GM20431 (cell line): ENCODE measurements around the gene MTFR2.

Source experiments
- in situ Hi-C: fragments of 300-500 bp; cut with MseI, MboI; formaldehyde crosslinking; loops from one replicate; pipeline ENCODE4 v1.15.0; 2020; ENCODE audit warnings: low sequenced_read_pairs; ENCODE audit not compliant: unreplicated experiment

The MTFR2 gene

GRCh38 chr6:136249811-136250685 lies at the start of gene MTFR2:
Gene MTFR2, minus strand, starts transcription at chr6:136250311. Its CDS starts 1,212 bp downstream, at chr6:136249099.
- in situ Hi-C loops, result no loop called here

- in situ Hi-C loops, result no loop called here
Observed at GRCh38 chr6:136294621-136295020, 44.5 kb upstream of the MTFR2 start.

GRCh38 chr6:136290410-136291010 lies 40.4 kb upstream of the MTFR2 start:
- in situ Hi-C loops, result no loop called here

GRCh38 chr6:136289579-136290409 lies 39.7 kb upstream of the MTFR2 start, which contains the start of gene BCLAF1:
Gene BCLAF1, minus strand, starts transcription at chr6:136289846. Its CDS starts 9,980 bp downstream, at chr6:136279866.
- in situ Hi-C loops, result no loop called here

- in situ Hi-C loops, result no loop called here
Observed at GRCh38 chr6:136289327-136289578, 39.1 kb upstream of the MTFR2 start.

GRCh38 chr6:136288566-136289326 lies 38.6 kb upstream of the MTFR2 start:
- in situ Hi-C loops, result no loop called here

GRCh38 chr6:136284909-136285308 lies 34.8 kb upstream of the MTFR2 start:
- in situ Hi-C loops, result no loop called here

GRCh38 chr6:136282906-136283305 lies 32.8 kb upstream of the MTFR2 start:
- in situ Hi-C loops, result no loop called here

- in situ Hi-C loops, result no loop called here
Observed at GRCh38 chr6:136280032-136280609, 30.0 kb upstream of the MTFR2 start.

- in situ Hi-C loops, result no loop called here
Observed at GRCh38 chr6:136274062-136274461, 24.0 kb upstream of the MTFR2 start.

- in situ Hi-C loops, result no loop called here
Observed at GRCh38 chr6:136265101-136265500, 15.0 kb upstream of the MTFR2 start.

GRCh38 chr6:136262940-136263339 lies 12.8 kb upstream of the MTFR2 start:
- in situ Hi-C loops, result no loop called here

GRCh38 chr6:136254851-136255466 lies 4.8 kb upstream of the MTFR2 start:
- in situ Hi-C loops, result no loop called here

GRCh38 chr6:136253734-136254133 lies 3.6 kb upstream of the MTFR2 start:
- in situ Hi-C loops, result no loop called here

- in situ Hi-C loops, result no loop called here
Observed at GRCh38 chr6:136252441-136252840, 2.3 kb upstream of the MTFR2 start.

GRCh38 chr6:136251394-136251793 lies 1.3 kb upstream of the MTFR2 start:
- in situ Hi-C loops, result no loop called here

GRCh38 chr6:136250686-136251008 lies 536 bp upstream of the MTFR2 start:
- in situ Hi-C loops, result no loop called here

GRCh38 chr6:136249336-136249735 lies 775 bp downstream of the MTFR2 start:
- in situ Hi-C loops, result no loop called here

- in situ Hi-C loops, result no loop called here
Observed at GRCh38 chr6:136244061-136244616, 6.0 kb downstream of the MTFR2 start.
